ENCODE measurements around the gene CETP. TPM values are rescaled to one million over a fixed set of nuclear protein-coding genes. Genes with fewer than 3 reads are reported as not detected.
"Not testable (repeated sequence)": the region's sequence is repeated elsewhere in the genome, so short reads cannot be mapped to it uniquely, and the experiment has no call there.

Gene CETP
- total RNA-seq, 1 donor from 2014 or later = 18.5 TPM

DNA sequence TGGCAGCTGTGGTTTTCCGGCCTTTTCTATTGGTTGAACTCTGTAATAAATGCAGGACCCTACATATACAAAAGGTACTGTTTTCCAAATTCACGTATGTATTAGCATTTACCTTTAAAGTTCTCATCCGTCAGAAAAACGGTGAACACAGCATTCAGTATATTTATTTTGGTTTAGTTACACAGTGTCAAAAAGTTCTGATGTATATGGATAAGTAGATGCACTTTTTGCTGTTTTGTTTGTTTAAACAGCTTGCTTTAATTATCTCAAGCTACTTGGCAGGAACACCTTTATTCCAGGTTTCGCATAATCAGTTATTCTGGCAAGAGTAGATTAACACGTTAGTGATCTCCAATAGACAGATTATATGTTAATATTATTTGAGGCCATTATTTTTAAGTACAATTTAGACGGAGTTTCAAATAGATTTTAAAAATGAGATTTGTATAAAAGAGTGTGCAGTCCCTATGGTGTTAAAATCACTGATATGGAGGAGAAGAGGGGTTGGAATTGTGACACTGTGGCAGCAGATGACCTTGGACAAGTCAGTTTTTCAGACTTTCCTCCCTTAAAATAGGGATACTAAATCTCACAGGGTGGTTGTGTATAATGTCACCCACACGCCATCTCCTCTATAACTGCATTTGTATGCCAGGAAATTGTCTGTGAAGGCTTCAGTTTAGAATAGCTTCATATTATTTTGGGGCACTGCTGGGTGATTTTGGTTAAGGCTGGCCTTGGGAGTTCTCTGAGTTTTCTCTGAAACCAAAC is 27.7 kb upstream of the CETP start:
- no peak for DNase-seq (ENCODE audit: extremely low read depth, low read depth, low spot score)

GRCh38 chr16:56934599-56935145 is 27.1 kb upstream of the CETP start:
- not testable (repeated sequence) for DNase-seq (ENCODE audit: extremely low read depth, low read depth, low spot score)

DNA sequence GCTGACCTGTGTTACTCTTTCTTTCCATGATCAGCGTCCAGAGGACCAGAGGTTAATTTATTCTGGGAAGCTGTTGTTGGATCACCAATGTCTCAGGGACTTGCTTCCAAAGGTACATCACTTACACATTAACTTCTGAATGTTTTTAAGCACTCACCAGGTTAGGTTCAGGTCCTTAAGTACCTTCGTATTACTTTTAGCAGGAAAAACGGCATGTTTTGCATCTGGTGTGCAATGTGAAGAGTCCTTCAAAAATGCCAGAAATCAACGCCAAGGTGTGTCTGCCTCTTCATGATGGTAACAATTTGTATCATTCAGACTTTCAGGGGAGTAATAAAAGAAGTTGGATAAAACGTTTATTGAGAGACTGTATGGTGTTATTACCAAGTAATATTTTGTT is 26.5 kb upstream of the CETP start:
- no peak for DNase-seq (ENCODE audit: extremely low read depth, low read depth, low spot score)

- no peak for DNase-seq (ENCODE audit: extremely low read depth, low read depth, low spot score)
These were observed 25.3 kb upstream of the CETP start for GRCh38 chr16:56936491-56936890.

- DNase-seq (ENCODE audit: extremely low read depth, low read depth, low spot score) = no peak
These were observed 24.8 kb upstream of the CETP start for GRCh38 chr16:56936950-56937349.

GRCh38 chr16:56938664-56939513 is 22.9 kb upstream of the CETP start:
- no peak for DNase-seq (ENCODE audit: extremely low read depth, low read depth, low spot score)

GRCh38 chr16:56939801-56940200 is 21.9 kb upstream of the CETP start:
- DNase-seq (ENCODE audit: extremely low read depth, low read depth, low spot score) = no peak

- no peak for DNase-seq (ENCODE audit: extremely low read depth, low read depth, low spot score)
These were observed 20.7 kb upstream of the CETP start for GRCh38 chr16:56941092-56941491.

- no peak for DNase-seq (ENCODE audit: extremely low read depth, low read depth, low spot score)
These were observed 19.9 kb upstream of the CETP start for GRCh38 chr16:56941856-56942331.

GRCh38 chr16:56943761-56944375 is 17.9 kb upstream of the CETP start:
- no peak for DNase-seq (ENCODE audit: extremely low read depth, low read depth, low spot score)

- DNase-seq (ENCODE audit: extremely low read depth, low read depth, low spot score) = no peak
These were observed 16.6 kb upstream of the CETP start for GRCh38 chr16:56944954-56945839.

GRCh38 chr16:56945847-56946527 is 15.8 kb upstream of the CETP start:
- no peak for DNase-seq (ENCODE audit: extremely low read depth, low read depth, low spot score)

GRCh38 chr16:56946767-56947603 is 14.8 kb upstream of the CETP start:
- no peak for DNase-seq (ENCODE audit: extremely low read depth, low read depth, low spot score)

- DNase-seq (ENCODE audit: extremely low read depth, low read depth, low spot score) = no peak
These were observed 14.2 kb upstream of the CETP start for GRCh38 chr16:56947604-56947995.

GRCh38 chr16:56948234-56948633 is 13.5 kb upstream of the CETP start:
- no peak for DNase-seq (ENCODE audit: extremely low read depth, low read depth, low spot score)

DNA sequence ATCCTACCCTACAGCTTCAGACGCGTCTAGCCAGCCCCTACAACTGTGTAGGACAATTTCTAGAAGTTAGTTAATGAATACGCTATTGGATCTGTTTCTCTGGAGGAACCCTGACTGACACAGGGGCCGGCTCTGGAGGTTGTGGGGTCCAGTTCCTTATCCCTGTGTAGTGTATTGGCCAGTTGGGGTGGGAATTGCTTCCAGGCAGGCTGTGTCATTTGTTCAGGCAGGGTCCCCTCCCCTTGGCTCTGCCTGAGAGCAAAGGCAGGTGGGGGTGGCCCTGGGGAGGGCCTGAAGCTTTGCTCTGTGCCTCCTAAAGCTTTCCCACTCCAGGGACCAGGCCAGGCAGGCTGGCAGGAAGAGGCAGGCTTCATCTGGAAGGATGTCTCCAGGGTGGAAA is 11.7 kb upstream of the CETP start:
- DNase-seq (ENCODE audit: extremely low read depth, low read depth, low spot score) = no peak

GRCh38 chr16:56950455-56950854 is 11.3 kb upstream of the CETP start:
- DNase-seq (ENCODE audit: extremely low read depth, low read depth, low spot score) = no peak

DNA sequence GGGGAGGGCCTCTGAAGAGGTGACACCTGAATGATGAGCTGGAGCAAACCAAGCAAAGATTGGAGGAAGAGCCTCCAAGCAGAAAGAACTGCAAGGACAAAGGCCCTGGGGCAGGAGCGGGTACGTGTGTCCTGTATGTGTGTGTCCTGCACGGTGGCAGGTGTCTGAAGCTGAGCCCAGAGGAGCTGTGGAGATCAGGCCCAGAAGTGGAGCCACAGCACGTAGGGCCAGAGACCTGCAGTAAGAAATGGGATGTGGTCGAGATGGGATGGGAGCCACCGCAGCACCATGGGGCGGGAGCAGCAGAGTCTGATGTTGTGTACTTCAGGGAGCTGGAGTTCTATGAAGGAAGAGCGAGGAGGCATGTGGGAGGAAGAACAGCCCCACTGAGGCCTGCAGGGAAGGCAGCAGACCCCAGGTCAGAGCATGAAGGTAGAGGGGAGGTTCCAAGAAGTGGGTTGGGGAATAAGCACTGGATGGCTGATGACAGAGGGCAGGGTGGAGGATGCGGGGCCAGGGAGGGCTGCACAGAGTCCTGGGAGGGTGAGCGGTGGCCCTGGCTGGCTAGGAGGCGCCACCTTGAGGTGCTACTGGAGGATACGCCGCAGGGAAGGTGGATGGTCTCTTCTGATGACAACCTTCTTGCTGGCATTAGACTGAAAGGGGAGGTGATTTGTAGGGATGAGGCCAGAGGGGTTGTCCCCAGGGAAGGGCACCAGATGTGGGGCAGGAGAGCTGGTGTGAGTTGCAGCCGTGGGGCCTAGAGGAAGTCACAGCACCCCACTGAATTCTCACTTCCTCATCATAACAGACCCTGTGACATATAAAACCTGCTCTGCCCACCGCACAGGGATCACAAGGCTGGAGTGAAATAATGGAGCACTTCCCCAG is 10.6 kb upstream of the CETP start:
- DNase-seq (ENCODE audit: extremely low read depth, low read depth, low spot score) = no peak

Measured in glomerular endothelial cell (primary cell).